Tibial nerve (tissue), 4 donors: ENCODE measurements around the gene NECTIN1.

Experiments used
- EP300 ChIP-seq, 2 donors: sonication (generic); formaldehyde crosslinking; IDR thresholded peaks; one replicate each; pipeline ENCODE4 v1.6.1; 2017; ENCODE audit warnings: antibody characterized with exemption in 2 of 2, mild to moderate bottlenecking in 1 of 2
- TF ChIP-seq, protein P1 (sequence below), 5 experiments: fragments of 200-600 bp in 3 of 5; fragments of 450-650 bp in 2 of 5; sonication (generic) in 3 of 5; IDR thresholded peaks; one replicate each; pipeline ENCODE4 v1.5.1; 2016 to 2019; ENCODE audit warnings: antibody characterized with exemption in 5 of 5, mild to moderate bottlenecking in 3 of 5, moderate library complexity in 2 of 5

DNA sequence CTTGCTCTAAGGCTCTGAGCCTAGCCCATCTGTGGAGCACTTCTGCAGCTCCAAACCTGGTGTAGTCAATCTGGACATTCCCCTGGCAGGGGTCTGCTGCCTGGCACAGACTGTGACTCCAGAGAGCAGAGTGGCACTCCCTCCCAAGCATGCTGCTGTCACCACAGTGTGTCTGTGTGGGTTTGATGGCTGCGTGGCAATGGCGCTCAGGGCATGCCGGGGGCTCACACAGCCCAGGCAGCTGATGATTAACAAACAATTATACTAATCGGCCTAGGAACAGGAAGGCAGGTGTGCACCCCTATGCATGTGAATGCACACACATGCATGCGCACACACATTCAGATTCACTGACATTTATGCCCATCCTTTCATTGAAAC lies 9.0 kb upstream of the NECTIN1 start:
- TF ChIP-seq, protein P1, sequence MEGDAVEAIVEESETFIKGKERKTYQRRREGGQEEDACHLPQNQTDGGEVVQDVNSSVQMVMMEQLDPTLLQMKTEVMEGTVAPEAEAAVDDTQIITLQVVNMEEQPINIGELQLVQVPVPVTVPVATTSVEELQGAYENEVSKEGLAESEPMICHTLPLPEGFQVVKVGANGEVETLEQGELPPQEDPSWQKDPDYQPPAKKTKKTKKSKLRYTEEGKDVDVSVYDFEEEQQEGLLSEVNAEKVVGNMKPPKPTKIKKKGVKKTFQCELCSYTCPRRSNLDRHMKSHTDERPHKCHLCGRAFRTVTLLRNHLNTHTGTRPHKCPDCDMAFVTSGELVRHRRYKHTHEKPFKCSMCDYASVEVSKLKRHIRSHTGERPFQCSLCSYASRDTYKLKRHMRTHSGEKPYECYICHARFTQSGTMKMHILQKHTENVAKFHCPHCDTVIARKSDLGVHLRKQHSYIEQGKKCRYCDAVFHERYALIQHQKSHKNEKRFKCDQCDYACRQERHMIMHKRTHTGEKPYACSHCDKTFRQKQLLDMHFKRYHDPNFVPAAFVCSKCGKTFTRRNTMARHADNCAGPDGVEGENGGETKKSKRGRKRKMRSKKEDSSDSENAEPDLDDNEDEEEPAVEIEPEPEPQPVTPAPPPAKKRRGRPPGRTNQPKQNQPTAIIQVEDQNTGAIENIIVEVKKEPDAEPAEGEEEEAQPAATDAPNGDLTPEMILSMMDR (IDR thresholded peaks at IDR 0.05), result no peak
- TF ChIP-seq EP300 (IDR thresholded peaks at IDR 0.05), result no peak
